Type B pancreatic cell (in vitro differentiated cells): ENCODE measurements around the gene LIN28B. TPM values are rescaled to one million over a fixed set of nuclear protein-coding genes. Genes with fewer than 3 reads are reported as not detected.

Experiments
- DNase-seq: peaks from one replicate; pipeline ENCODE4 v3.0.0; 2021; ENCODE audit warnings: mixed read lengths; ENCODE audit not compliant: unreplicated experiment; ENCODE audit errors: extremely low spot score
- H3K27ac Mint-ChIP-seq: 2 replicates; pipeline ENCODE4 v1.8.0; 2021; ENCODE audit warnings: mild to moderate bottlenecking, mixed read lengths
- H3K27me3 Mint-ChIP-seq: 2 replicates; pipeline ENCODE4 v1.8.0; 2021; ENCODE audit warnings: mixed read lengths
- H3K36me3 Mint-ChIP-seq: 2 replicates; pipeline ENCODE4 v1.8.0; 2021; ENCODE audit warnings: mixed read lengths
- H3K4me1 Mint-ChIP-seq: one replicate; pipeline ENCODE4 v1.8.0; 2021; ENCODE audit warnings: mixed read lengths; ENCODE audit not compliant: unreplicated experiment
- H3K4me3 Mint-ChIP-seq: 2 replicates; pipeline ENCODE4 v1.8.0; 2021; ENCODE audit warnings: mild to moderate bottlenecking, mixed read lengths
- H3K9me3 Mint-ChIP-seq: 2 replicates; pipeline ENCODE4 v1.8.0; 2021; ENCODE audit warnings: mixed read lengths
- CTCF ChIP-seq: fragments of 200-600 bp; sonication (generic); conservative IDR thresholded peaks from 2 replicates; pipeline ENCODE4 v1.5.0; 2021; ENCODE audit warnings: antibody characterized with exemption, mild to moderate bottlenecking
- total RNA-seq: library from RNA; stranded (reverse); gene quantifications from 2 replicates; pipeline ENCODE4 v1.2.1, GENCODE V29; 2021; ENCODE audit warnings: low replicate concordance

The LIN28B gene
- total RNA-seq, 1 donor from 2014 or later: 22.3 TPM

GRCh38 chr6:105094133-105094640 is 137.3 kb downstream of the LIN28B start:
- Mint-ChIP-seq H3K36me3 (no peaks in the 10 kb centered on the region), H3K4me3 (no peak overlapping the region), H3K4me1 (no peaks in the 10 kb centered on the region), H3K9me3 (no peaks in the 10 kb centered on the region), H3K27ac (no peak overlapping the region), H3K27me3 (no peaks in the 10 kb centered on the region)
- TF ChIP-seq CTCF: no peak
- no peak for DNase-seq

GRCh38 chr6:105095139-105095538 is 138.2 kb downstream of the LIN28B start:
- Mint-ChIP-seq H3K27me3 (no peaks in the 10 kb centered on the region), H3K9me3 (no peaks in the 10 kb centered on the region), H3K4me1 (no peaks in the 10 kb centered on the region), H3K27ac (no peak overlapping the region), H3K36me3 (no peaks in the 10 kb centered on the region), H3K4me3 (no peak overlapping the region)
- TF ChIP-seq CTCF: no peak
- no peak for DNase-seq

- H3K36me3 Mint-ChIP-seq: no peaks in the 10 kb centered on the region
- no peaks in the 10 kb centered on the region for H3K9me3 Mint-ChIP-seq
- H3K27me3 Mint-ChIP-seq: no peaks in the 10 kb centered on the region
- no peak overlapping the region for H3K27ac Mint-ChIP-seq
- no peak for TF ChIP-seq CTCF
- H3K4me1 Mint-ChIP-seq: no peaks in the 10 kb centered on the region
- H3K4me3 Mint-ChIP-seq: no peak overlapping the region
- DNase-seq: no peak
Observed at GRCh38 chr6:105097288-105097687, 140.4 kb downstream of the LIN28B start.

- Mint-ChIP-seq H3K9me3 (no peaks in the 10 kb centered on the region), H3K4me3 (no peak overlapping the region), H3K27me3 (no peaks in the 10 kb centered on the region), H3K27ac (no peak overlapping the region), H3K36me3 (no peaks in the 10 kb centered on the region), H3K4me1 (no peaks in the 10 kb centered on the region)
- TF ChIP-seq CTCF: no peak
- no peak for DNase-seq
Observed at GRCh38 chr6:105099371-105099770, 142.5 kb downstream of the LIN28B start.

- DNase-seq: no peak
Observed at GRCh38 chr6:105102186-105102585, 145.3 kb downstream of the LIN28B start.

More at GRCh38 chr6:105102186-105102585, 145.3 kb downstream of the LIN28B start:
- H3K4me3 Mint-ChIP-seq: no peak overlapping the region
- H3K4me1 Mint-ChIP-seq: peaks cover 3% of the 10 kb centered on the region
- TF ChIP-seq CTCF: no peak
- no peaks in the 10 kb centered on the region for H3K9me3 Mint-ChIP-seq
- peaks cover 4% of the 10 kb centered on the region for H3K36me3 Mint-ChIP-seq
- H3K27me3 Mint-ChIP-seq: peaks cover 4% of the 10 kb centered on the region
- no peak overlapping the region for H3K27ac Mint-ChIP-seq
